ENCODE measurements around the gene HMX1.

- TF ChIP-seq CTCF (IDR thresholded peaks at IDR 0.05) = no peak
- no peak for TF ChIP-seq ZFX (IDR thresholded peaks at IDR 0.05; ENCODE audit: borderline replicate concordance)
Observed at GRCh38 chr4:8821151-8821950, 50.3 kb downstream of the HMX1 start.

Data from 22Rv1 (cell line).